Upper lobe of right lung (tissue), 1 donor: ENCODE measurements around the gene PLA2G2F. TPM values are rescaled to one million over a fixed set of nuclear protein-coding genes. Genes with fewer than 3 reads are reported as not detected.

Experiments used
- total RNA-seq: library from RNA; stranded (reverse); fragmentation: NEBNext Ultra II Directional; extraction: Animal tissue kit (Norgen Biotek cat#: 25700); gene quantifications from one replicate; pipeline ENCODE4 v1.2.1, GENCODE V29; 2021
- donor health status: DM: no; HTN: yes; CAD: no; lungs with severe emphysema.

The PLA2G2F gene
- total RNA-seq, 1 donor from 2014 or later, result not detected

Other genes with a start within 250 kb of the PLA2G2F start
- not detected for gene PLA2G2E, start 215.7 kb upstream of the PLA2G2F start, total RNA-seq
- 19.7 TPM for gene PLA2G2A, start 159.7 kb upstream of the PLA2G2F start, total RNA-seq
- gene PLA2G5, start 69.1 kb upstream of the PLA2G2F start, total RNA-seq, result 4.9 TPM
- gene PLA2G2D, start 19.8 kb upstream of the PLA2G2F start, total RNA-seq, result not detected
- gene UBXN10, start 46.8 kb downstream of the PLA2G2F start, total RNA-seq, result 0.87 TPM
- gene PLA2G2C, start 47.2 kb downstream of the PLA2G2F start, total RNA-seq, result not detected
- 0.09 TPM for gene VWA5B1, start 151.6 kb downstream of the PLA2G2F start, total RNA-seq